HG03139 (cell line): ENCODE measurements around the gene CNOT3.

Source experiments
- ATAC-seq: cut with Tn5 transposase; IDR thresholded peaks from one replicate; pipeline ENCODE4 v1.9.1; 2021; ENCODE audit not compliant: unreplicated experiment

The CNOT3 gene

GRCh38 chr19:54147676-54148075 is 10.1 kb downstream of the CNOT3 start:
- ATAC-seq, result no peak

GRCh38 chr19:54148158-54148557 is 10.6 kb downstream of the CNOT3 start:
- no peak for ATAC-seq

GRCh38 chr19:54149021-54149812 is 11.7 kb downstream of the CNOT3 start:
- ATAC-seq, result no peak

- ATAC-seq, result no peak
Observed at GRCh38 chr19:54151362-54152035, 13.9 kb downstream of the CNOT3 start.

GRCh38 chr19:54152267-54152666 is 14.7 kb downstream of the CNOT3 start:
- ATAC-seq, result no peak

GRCh38 chr19:54152878-54153524 is 15.4 kb downstream of the CNOT3 start:
- no peak for ATAC-seq

GRCh38 chr19:54153731-54154326 is 16.3 kb downstream of the CNOT3 start:
- no peak for ATAC-seq

GRCh38 chr19:54154603-54155345 is 17.2 kb downstream of the CNOT3 start:
- ATAC-seq, result no peak

- no peak for ATAC-seq
Observed at GRCh38 chr19:54155694-54156093, 18.1 kb downstream of the CNOT3 start.

GRCh38 chr19:54156490-54156889 is 18.9 kb downstream of the CNOT3 start:
- ATAC-seq, result no peak

GRCh38 chr19:54156953-54157352 is 19.4 kb downstream of the CNOT3 start:
- ATAC-seq, result no peak

- no peak for ATAC-seq
Observed at GRCh38 chr19:54158812-54159351, 21.3 kb downstream of the CNOT3 start.

GRCh38 chr19:54159352-54160181 is 22.0 kb downstream of the CNOT3 start, which contains the start of gene LENG1:
TSS of gene LENG1 (minus strand) at chr19:54159721. CDS start at chr19:54159695, 26 bp downstream.
- peak; percentile 91 for ATAC-seq

GRCh38 chr19:54160182-54160811 is 22.7 kb downstream of the CNOT3 start:
- ATAC-seq, result no peak

- ATAC-seq, result no peak
Observed at GRCh38 chr19:54160854-54161253, 23.3 kb downstream of the CNOT3 start.

GRCh38 chr19:54162241-54162805 is 24.8 kb downstream of the CNOT3 start:
- no peak for ATAC-seq

- ATAC-seq, result no peak
Observed at GRCh38 chr19:54162884-54163283, 25.3 kb downstream of the CNOT3 start.

- no peak for ATAC-seq
Observed at GRCh38 chr19:54164369-54165068, 27.0 kb downstream of the CNOT3 start.
